NCI-H1092 treated with DMSO at 0.1 percent for 48 hours (cell line): ENCODE results near the gene TRIM66.

Experiments
- DNase-seq: peaks from one replicate; lab custom pipeline; 2025; lab: John Stamatoyannopoulos, UW

Gene TRIM66

DNA sequence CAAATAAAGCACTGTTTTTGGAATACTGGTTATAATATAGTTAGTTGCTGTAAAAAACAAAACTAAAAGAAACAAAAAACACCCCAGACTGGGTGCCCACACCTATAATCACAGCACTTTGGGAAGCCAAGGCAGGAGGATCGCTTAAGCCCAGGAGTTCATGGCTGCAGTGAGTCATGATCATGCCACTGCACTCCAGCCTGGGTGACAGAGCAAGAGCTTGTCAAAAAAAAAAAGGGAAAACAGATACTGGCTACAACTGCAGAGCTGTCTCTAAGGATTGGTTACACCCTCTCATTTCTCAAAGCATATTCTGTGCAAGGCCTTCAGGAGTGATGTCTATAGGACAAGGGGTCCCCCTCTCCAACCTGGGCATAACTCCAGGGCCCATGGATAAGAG lies 73.8 kb downstream of the TRIM66 start:
- no peak for DNase-seq

DNA sequence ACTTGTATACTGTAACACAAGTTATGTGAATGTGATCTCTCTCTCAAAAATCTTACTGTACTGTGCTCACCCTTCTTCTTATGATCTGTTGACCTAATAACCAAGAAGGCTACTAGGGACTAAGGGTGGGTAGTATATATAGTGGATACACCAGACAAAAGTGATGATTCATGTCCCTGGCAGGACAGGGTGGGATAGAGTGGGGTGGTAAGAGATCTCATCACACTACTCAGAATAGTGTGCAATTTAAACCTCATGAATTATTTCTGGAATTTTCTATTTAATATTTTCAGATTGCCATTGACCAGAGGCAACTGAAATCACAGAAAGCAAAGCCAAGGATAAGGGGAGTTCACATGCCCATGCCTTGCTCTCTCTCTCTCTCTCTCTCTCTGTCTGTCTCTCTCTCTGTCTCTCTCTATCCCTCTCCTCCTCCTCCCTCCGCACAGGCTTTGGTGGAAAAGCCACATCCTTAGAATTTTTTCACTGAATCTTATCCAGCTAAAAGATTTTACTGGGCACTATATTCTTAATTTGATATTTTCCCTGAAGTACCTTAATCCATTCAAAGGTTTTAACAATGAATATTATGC lies 76.4 kb downstream of the TRIM66 start:
- no peak for DNase-seq

DNA sequence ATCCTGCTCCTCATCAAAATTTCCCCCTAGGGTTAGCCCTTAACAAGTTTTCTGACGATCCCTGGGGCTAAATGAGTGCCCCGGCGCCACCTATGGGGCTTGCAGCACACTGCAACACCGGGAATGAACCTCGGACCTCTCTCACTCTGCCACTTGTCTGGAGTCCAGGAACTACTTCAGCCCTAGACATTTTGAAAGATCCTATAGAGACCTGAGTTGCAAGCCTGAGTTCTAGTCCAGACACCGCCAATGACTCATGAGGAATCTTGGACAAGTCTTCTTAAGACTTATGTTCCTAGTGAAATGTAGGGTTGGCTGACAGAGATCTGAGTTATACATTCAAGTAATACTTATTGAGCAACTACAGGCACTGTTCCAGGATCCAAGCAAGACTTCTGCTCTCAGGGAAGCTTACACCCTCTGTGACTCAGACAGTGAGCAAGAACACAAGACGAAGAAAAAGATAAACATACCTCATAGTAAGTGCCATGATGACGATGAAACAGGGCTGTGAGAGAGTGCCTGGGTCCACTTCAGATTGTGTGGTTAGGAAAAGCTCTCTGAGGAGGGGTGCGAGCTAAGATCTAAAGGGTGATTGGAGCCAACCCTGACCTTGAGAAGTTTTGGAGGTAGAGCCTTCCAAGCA lies 78.3 kb downstream of the TRIM66 start:
- DNase-seq: peak; percentile 15

DNA sequence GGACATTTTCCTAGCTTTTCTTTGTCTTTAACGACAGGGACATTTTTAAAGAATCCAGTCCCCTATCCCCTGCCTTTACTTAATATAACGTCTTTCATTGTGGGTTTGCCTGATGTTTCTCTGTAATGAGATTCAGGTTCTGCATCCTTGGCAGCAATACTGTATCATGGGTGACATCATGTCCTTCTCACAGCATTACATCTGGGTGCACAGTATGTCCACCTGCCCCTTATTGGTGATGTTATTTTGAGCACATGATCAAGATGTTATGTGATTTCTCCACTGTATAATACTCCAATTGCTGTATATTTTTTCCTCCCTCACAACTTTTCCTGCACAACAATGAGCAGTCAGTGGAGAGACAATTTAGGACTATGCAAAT lies 78.8 kb downstream of the TRIM66 start:
- no peak for DNase-seq

DNA sequence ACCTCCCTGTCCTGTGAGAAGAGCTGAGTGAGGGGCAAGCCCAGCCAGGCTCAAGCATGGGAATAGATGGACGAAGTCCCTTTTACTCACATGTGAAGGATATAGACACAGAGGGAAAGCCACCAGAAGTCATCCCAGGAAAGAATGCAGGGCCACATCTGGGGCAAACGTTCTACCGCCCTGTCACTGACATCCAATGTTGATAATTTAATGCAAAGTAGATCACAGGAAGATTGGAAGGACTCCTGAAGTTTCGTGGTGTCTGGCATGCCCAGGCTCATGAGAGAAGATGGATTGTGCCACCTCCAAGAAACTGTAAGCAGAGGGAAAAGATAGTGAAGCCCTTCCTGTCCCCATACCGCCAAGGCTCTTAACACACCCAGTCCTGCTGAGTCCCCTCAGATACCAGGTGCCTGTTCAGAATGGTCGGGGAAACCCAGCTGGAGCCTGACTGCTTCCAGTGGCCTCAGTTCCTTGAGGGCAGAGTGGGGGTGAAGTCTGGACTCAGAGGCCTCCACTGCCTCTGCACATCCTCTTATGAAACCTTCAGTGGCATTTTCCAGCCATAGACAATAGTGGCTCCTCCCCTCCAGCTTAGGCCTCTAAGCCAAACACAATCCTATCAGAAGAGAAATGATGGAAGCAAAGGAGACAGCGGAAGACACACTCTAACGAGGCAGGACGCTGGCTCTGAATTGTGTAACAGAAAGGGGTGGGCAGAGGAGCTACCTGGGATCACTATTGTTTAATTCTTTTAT lies 80.9 kb downstream of the TRIM66 start:
- no peak for DNase-seq

DNA sequence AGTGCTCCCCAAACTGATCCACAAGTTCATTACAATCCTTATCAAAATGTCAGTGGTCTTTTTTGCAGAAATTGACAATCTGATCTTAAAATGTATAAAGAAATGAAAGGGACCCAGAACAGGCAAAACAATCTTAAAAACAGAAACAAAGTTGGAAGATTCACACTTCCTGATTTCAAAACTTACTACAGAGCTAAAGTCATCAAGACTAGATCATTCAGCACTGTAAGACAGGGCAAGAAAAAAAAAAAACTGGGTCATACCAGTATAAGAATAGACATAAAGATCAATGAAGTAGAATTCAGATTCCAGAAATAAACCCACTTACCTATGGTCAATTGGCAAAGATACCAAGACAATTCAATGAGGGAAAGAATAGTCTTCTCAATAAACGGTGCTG lies 84.0 kb downstream of the TRIM66 start:
- no peak for DNase-seq

DNA sequence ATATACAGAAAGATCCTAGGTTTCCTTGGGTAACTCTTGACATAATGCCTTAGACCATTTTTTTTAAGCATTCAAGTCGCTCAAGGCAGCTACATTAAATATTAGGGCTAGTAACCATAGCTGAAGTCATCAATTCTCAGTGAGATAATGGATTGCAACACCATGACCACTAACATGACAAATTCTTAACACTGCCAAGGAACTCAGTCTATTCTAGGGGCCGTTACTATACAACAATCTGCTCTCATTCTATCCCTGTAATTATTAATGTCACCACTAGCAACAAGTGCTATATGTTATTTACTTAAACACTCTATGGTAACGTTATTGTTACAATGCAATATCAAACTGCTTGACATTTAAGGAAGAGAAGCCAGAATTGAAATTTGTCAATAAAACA lies 85.3 kb downstream of the TRIM66 start:
- DNase-seq: no peak

DNA sequence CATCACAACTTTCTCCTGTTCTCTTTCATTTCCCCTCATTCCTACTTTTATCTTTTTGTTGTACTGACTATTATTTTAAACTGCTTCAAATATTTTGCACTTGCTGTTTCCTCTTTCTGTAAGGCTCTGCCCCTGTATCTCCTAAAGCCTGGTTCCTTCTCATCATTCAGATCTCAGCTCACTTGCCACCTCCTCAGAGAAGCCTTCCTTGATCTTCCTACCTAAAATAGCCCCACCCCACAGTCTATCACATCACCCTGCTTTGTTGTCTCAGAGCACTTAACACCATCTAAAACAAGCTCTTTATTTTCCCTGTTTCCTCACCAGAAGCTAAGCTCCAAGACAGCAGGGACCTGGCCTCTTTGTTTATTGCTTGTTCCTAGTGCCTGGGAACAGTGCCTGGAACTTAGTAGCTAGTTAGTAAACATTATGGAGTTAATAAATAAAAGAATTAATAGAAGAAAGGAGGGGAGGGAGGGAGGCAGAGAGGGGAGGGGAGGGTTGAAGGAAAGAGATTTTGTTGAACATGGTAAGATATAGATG lies 85.9 kb downstream of the TRIM66 start:
- no peak for DNase-seq

DNA sequence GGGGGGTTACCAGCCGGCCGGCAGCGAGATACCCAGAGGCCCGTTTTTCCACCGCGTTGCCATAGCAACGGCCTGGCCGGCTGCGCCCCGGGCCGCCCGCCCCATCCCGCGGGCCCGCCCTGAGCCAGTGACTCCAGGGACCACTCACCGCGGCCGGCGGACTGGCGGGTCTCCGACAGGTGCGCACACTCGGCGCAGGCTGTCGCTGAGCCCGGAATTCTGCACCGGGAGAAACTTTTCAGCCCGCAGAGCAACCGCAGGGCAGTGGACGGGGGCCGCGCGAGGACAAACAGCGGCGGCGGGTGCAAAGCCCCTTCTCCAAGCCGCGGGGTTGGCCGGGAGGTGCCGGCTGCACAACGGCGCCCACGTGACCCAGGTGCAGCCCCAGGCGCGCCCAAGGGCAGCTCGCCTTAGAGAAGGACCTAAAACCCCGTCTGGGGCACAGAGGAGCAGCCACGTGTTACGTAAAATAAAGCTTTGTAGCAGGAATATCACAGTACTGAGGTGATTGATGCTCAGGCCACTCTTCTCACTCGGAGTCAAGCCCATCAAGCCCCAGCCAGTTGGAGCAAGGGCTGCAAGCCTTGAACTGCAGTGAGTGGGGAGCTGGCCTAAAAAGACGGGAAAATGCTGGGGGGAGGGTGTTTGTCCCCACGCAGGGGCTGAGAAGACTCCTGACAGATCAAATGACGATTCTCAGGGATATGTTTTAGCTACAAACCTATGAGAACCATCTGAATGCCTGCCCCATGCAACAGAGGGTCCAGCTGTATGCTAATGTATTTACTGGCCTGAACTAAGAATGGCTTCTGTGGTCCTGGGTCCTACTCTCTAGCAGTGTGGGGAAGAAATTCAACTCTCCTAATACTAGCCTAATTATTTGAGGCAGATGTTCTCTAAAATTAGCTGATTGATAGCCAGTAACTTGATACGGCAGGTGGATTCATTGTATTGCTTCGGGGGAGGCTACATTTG lies 88.2 kb downstream of the TRIM66 start, which contains the start of gene STK33:
TSS of gene STK33 (minus strand) at position 294 of the 975 bp plus-strand sequence. CDS start 119,323 bp downstream, outside the sequence.
- peak; percentile 82 for DNase-seq

DNA sequence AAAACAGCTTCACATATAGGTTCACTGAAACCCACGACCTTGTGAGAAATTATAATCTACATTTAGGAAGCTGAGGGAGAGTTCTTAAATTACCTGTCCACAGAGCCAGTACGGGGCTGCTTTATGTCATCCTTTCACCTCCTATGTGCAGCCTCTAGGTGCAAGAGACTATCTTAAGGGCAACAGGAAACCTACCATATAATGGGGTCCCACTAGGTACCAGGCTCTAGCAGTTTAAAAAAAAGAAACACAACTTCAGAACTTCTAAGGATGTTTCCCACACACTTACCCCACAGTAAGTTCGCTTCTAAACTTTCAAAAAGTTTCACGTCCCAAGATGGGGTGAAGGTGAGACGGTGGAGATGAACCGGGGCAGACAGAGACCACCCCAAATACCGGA lies 89.0 kb downstream of the TRIM66 start:
- no peak for DNase-seq

DNA sequence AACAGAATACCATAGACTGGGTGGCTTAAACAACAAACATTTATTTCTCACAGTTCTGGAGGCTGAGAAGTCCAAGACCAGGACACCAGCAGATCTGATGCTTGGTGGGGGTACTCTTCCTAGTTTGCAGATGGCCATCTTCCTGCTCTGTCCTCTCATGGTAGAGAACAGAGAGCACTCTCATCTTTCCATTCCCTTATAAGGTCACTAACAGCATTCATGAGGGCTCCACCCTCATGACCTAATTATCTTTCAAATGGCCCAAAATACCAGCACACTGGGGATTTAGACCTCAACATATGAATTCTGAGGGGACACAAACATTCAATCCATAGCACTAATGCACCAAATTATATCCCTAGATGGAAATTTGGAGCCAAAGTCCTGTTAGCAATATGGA lies 94.5 kb downstream of the TRIM66 start:
- no peak for DNase-seq

DNA sequence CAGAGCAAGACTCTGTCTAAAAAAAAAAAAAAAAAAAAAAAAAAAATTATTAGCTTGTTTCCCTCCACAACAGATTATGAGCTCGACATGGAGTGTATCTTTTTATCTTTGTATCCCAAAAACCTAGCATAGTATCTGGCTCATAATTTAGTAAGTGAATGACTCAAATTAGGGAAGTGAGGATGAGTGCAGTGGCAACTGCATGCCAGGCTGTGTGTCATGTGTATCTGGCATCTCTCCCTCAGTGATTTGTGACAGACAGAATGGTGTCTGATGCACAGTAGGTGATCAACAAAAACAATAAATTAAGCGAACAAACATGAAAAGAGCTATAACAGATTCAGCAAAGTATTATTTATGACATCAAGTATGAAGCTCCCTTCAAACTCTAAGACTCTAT lies 95.7 kb downstream of the TRIM66 start:
- DNase-seq: no peak

DNA sequence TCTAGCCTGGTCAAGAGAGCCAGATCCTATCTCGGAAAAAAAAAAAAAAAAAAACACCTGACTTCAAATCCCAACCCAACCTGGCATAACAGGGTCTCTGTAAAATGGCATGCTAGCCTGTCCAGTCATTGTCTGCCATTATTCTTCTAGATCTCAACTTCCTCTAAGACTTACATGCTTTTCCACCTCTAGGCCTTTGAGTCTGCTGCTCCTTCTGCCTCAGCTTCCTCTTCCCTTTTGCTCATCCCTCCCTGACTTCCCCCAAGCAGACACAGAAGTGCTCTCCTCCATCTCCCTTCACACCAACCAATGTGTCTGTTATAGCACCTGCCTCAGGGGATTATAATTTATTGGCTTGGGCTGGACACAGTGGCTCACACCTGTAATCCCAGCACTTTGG lies 96.3 kb downstream of the TRIM66 start:
- DNase-seq: no peak

DNA sequence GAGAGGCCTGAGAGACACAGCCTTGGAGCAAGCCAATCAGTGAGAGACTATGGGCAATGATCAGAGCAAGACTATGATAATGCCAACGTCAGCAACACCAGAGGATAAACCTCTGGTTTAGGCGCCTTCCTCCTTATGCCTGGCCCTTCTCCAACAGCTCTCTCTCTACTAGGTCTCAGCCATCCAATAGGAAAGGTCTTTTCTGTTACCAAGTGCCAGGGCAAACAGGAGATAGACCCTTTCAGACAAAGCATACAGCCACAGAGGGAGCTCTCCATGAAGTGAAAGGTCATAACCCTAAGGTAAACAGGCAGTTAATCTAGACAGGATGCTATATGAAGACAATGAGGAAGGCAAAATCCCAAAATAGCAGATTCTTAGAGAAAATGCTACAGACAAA lies 98.0 kb downstream of the TRIM66 start:
- peak; percentile 88 for DNase-seq

DNA sequence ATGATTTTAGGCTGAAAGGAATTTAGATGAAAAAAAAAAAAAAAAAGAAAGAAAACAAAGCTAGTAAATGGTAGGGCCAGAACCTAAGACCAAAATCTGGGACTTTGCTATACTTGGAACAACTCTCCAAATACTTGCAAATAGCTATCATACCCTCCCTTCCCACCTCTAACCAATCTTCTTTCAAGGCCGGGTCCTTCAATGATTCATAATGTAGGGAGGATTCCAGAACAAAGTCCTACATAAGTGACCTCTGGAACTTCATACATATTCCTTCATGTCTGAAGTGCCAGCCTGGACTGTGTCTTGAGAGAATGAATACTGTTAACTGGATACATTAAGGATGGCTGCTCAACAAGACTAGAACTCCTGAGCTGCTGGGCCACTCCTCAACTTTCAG lies 98.4 kb downstream of the TRIM66 start:
- no peak for DNase-seq

DNA sequence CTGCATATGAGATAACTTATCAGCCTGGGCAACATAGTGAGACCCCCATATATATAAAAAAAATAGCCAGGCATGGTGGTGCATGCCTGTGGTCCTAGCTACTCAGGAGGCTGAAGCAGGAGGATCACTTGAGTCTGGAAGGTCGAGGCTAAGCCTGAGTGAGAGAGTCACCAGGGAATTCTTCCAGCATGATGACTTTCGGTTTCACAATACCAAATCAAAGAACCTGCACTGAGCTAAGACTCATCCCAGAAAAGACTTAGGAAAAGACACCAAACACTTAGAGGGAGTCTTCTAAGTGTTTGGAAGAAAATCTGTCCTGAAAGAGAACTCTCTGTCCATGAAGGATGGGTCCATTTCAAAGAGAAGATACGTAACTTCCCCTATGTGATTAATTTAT lies 101.2 kb downstream of the TRIM66 start:
- DNase-seq: no peak

DNA sequence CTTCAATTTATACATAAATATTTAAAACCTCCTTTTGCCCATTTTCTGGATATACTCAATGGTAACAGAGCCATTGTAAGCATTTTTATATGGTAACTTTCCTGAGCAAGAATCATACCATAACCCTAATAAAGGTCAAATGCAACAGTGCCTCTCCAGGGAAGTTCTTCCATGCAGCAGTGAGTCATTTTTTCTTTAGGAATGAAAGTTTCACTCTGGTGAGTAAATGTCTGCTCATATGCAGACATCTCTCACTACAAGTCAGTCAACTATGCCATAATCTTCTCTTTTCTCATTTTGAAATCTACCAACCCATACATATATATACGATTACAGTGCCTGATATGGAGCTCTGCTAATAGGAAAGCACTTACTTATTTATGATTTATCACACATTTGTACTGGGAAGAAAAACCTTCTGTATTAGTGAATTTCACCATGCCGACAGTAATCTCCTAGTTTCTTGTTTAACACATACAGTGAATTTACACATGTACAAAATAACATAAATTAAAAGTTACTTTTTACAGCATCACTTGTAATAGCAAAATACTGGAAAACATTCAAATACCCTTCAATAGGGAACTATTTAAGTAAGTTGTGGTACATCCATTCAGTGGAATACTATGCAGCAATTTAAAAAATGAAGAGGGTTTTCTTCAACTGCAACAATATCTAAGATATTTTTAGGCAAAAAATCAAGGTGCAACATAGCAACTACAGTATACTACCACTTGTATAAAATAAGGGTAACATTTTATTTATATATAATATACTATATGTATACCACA lies 104.5 kb downstream of the TRIM66 start:
- no peak for DNase-seq

DNA sequence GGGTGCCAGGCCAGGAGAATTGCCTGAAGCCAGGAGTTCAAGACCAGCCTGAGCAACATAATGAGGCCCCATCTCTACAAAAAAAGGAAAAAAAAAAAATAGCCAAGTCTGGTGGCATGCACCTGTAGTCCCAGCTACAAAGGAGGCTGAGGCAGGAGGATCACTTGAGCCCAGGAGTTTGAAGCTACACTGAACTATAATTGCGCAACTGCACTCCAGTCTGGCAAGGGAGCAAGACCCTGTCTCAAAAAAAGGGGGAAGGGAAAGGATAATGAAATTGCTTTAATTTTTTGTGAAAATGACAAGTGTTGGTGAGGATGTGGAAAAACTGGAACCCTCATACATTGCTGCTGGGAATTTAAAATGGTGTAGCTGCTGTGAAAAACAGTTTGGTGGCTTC lies 107.7 kb downstream of the TRIM66 start:
- DNase-seq: no peak

DNA sequence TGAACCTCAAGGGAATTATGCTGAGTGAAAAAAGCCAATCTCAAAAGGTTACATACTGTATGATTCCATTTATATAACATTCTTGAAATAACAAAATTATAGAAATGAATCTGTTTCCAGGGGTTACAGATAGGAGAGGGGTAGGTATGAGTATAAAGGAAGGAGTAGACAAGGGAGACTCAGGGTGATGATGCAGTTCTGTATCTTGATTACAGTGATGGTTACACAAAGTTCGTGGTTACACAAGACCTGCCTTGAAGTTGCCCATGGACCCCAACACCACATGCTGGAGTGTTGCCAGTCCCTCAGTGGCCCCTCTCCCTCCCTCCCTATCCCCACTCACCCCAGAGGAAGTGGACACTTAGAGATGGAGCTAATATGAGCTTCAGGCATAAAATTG lies 108.7 kb downstream of the TRIM66 start:
- no peak for DNase-seq

DNA sequence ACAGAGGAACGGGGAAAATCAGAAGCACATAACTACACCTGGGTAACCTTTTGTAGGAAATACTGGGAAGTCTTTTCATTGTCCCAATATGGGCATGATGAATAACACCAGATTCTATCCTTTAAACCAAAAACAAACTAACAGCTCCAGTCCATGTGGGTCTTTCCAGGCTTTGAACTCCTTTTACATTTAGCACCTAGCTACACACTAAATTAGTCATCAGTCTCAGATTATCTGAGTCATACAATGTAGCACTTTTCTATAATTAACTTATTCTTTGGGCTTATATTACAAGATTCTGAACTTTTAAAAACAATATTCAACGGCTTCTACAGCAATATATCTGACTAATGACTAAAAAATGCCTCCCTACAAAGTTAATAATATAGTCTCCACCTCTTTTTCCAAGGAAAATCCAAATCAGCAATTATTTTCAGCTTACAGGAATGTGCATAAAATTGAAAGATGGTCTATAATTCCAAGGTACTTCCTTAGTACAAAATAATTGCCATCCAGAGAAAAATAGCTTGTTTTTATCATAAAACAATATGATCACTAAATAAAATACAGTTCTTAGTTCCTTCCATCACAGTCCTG lies 114.8 kb downstream of the TRIM66 start:
- DNase-seq: no peak
